Neural cell (in vitro differentiated cells): Measurements from ENCODE around the gene ADAMTS20. TPM values are rescaled to one million over a fixed set of nuclear protein-coding genes. Genes with fewer than 3 reads are reported as not detected.

Source experiments
- H2AFZ ChIP-seq: fragments of 200-600, 300-800 bp; sonication (generic), shearing (Covaris generic); 2 replicates; pipeline ENCODE4 v1.6.0; 2014; ENCODE audit warnings: low read depth, mild to moderate bottlenecking, antibody characterized with exemption, low read length, moderate library complexity
- H3F3A ChIP-seq: fragments of 200-600 bp; shearing (Covaris generic); 2 replicates; pipeline ENCODE4 v1.6.1; 2016; ENCODE audit warnings: mild to moderate bottlenecking, moderate library complexity, mixed read lengths, antibody characterized with exemption, low read length; ENCODE audit not compliant: insufficient read depth, poor library complexity, severe bottlenecking
- H3K27ac ChIP-seq: fragments of 200-600, 300-800 bp; sonication (generic), shearing (Covaris generic); 2 replicates; pipeline ENCODE4 v1.5.1; 2014; ENCODE audit warnings: mild to moderate bottlenecking, low read length, moderate library complexity
- H3K27me3 ChIP-seq: fragments of 300-800, 200-600 bp; sonication (generic), shearing (Covaris generic); 2 replicates; pipeline ENCODE4 v1.6.0; 2014; ENCODE audit warnings: mild to moderate bottlenecking, low read depth, low read length, moderate library complexity; ENCODE audit not compliant: insufficient read depth
- H3K36me3 ChIP-seq: fragments of 300-800, 200-600 bp; sonication (generic), shearing (Covaris generic); 2 replicates; pipeline ENCODE4 v1.5.1; 2014; ENCODE audit warnings: mild to moderate bottlenecking, antibody characterized with exemption, low read length, moderate library complexity; ENCODE audit not compliant: insufficient read depth
- H3K4me2 ChIP-seq: fragments of 300-800, 200-600 bp; sonication (generic), shearing (Covaris generic); 2 replicates; pipeline ENCODE4 v1.6.0; 2014; ENCODE audit warnings: mild to moderate bottlenecking, low read length
- H3K4me3 ChIP-seq: fragments of 300-800, 200-600 bp; sonication (generic), shearing (Covaris generic); 2 replicates; pipeline ENCODE4 v1.5.1; 2014; ENCODE audit warnings: mild to moderate bottlenecking, low read length, moderate library complexity
- H3K79me2 ChIP-seq: fragments of 200-600 bp; shearing (Covaris generic); replicated peaks from 2 replicates; pipeline ENCODE4 v1.6.0; 2014; ENCODE audit warnings: mild to moderate bottlenecking, low read length, moderate library complexity; ENCODE audit not compliant: insufficient read depth
- H3K9ac ChIP-seq: fragments of 300-800, 200-600 bp; sonication (generic), shearing (Covaris generic); 2 replicates; pipeline ENCODE4 v1.6.1; 2016; ENCODE audit warnings: mild to moderate bottlenecking, low read length, mixed read lengths
- H3K9me2 ChIP-seq: fragments of 200-600 bp; shearing (Covaris generic); 2 replicates; pipeline ENCODE4 v1.6.1; 2016; ENCODE audit warnings: mild to moderate bottlenecking, low read length, mixed read lengths; ENCODE audit not compliant: insufficient read depth
- H3K9me3 ChIP-seq: fragments of 200-600, 300-800 bp; sonication (generic), shearing (Covaris generic); 2 replicates; pipeline ENCODE4 v1.6.1; 2016; ENCODE audit warnings: mild to moderate bottlenecking, mixed run types, low read length, moderate library complexity, mixed read lengths
- H4K20me1 ChIP-seq: fragments of 200-600 bp; shearing (Covaris generic); 2 replicates; pipeline ENCODE4 v1.6.1; 2016; ENCODE audit warnings: mild to moderate bottlenecking, mixed run types; ENCODE audit not compliant: insufficient read depth
- EP300 ChIP-seq: fragments of 450-650 bp; conservative IDR thresholded peaks from 2 replicates; pipeline ENCODE4 v1.6.1; 2014; ENCODE audit warnings: antibody characterized with exemption, mild to moderate bottlenecking, moderate library complexity; ENCODE audit not compliant: poor library complexity, severe bottlenecking
- EZH2 ChIP-seq: fragments of 200-600, 300-800 bp; shearing (Covaris generic), sonication (generic); IDR thresholded peaks from 2 replicates; pipeline ENCODE4 v1.6.1; 2014; ENCODE audit warnings: antibody characterized with exemption, low read length, borderline replicate concordance, mild to moderate bottlenecking; ENCODE audit not compliant: insufficient read depth, poor library complexity, severe bottlenecking
- MXI1 ChIP-seq: fragments of 450-650 bp; conservative IDR thresholded peaks from 2 replicates; pipeline ENCODE4 v1.6.1; 2014; ENCODE audit warnings: antibody characterized with exemption, mild to moderate bottlenecking; ENCODE audit not compliant: poor library complexity, severe bottlenecking
- POLR2AphosphoS5 ChIP-seq: IDR thresholded peaks from 2 replicates; pipeline ENCODE4 v1.6.1; 2012
- RAD21 ChIP-seq: fragments of 450-650 bp; conservative IDR thresholded peaks from 2 replicates; pipeline ENCODE4 v1.6.1; 2014; ENCODE audit warnings: antibody characterized with exemption, mild to moderate bottlenecking, moderate library complexity
- REST ChIP-seq: IDR thresholded peaks from 2 replicates; pipeline ENCODE4 v1.6.1; 2012; ENCODE audit warnings: borderline replicate concordance
- SMC3 ChIP-seq: fragments of 450-650 bp; conservative IDR thresholded peaks from 2 replicates; pipeline ENCODE4 v1.6.1; 2014; ENCODE audit warnings: antibody characterized with exemption, mild to moderate bottlenecking, moderate library complexity; ENCODE audit not compliant: poor library complexity
- TAF1 ChIP-seq: IDR thresholded peaks from 2 replicates; pipeline ENCODE4 v1.6.1; 2012; ENCODE audit warnings: low read depth
- polyA plus RNA-seq: library from polyadenylated mRNA; depleted of rRNA; stranded (reverse); fragments of >200 nt; gene quantifications from 2 replicates; pipeline ENCODE4 v1.2.3, GENCODE V29; 2014
- TF ChIP-seq, protein P1 (sequence below): fragments of 450-650 bp; IDR thresholded peaks from 2 replicates; pipeline ENCODE4 v1.5.1; 2014; ENCODE audit warnings: antibody characterized with exemption, mild to moderate bottlenecking, moderate library complexity; ENCODE audit not compliant: poor library complexity, severe bottlenecking

Gene ADAMTS20
- polyA plus RNA-seq, 1 donor from 2014 or later, result 0.72 TPM

DNA sequence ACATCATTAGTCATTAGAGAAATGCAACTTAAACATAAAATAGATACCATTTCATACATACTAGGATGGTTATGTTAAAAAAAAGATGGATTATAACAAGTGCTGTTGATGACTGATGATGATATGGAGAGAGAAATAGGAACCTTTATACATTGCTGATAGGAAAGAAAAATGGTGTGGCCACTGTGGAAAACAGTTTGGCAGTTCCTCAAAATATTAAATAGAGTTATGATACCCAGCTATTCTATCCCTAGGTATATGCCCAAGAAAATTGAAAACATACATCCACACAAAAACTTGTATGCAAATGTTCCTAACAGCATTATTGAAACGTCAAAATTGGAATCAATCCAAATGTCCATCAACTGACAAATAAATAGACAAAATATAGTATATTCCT is 170.1 kb downstream of the ADAMTS20 start:
- Histone ChIP-seq H3K79me2 (no peaks in the 10 kb centered on the region), H3K4me3 (no peak overlapping the region), H2AFZ (no peak overlapping the region), H3K9me3 (no peaks in the 10 kb centered on the region), H3K4me2 (no peak overlapping the region), H3K36me3 (no peaks in the 10 kb centered on the region), H3K27me3 (no peaks in the 10 kb centered on the region), H4K20me1 (no peaks in the 10 kb centered on the region), H3K9ac (no peak overlapping the region), H3K27ac (no peak overlapping the region), H3K9me2 (no peaks in the 10 kb centered on the region), H3F3A (no peaks in the 10 kb centered on the region)
- no peak for TF ChIP-seq TAF1
- TF ChIP-seq SMC3, result no peak

DNA sequence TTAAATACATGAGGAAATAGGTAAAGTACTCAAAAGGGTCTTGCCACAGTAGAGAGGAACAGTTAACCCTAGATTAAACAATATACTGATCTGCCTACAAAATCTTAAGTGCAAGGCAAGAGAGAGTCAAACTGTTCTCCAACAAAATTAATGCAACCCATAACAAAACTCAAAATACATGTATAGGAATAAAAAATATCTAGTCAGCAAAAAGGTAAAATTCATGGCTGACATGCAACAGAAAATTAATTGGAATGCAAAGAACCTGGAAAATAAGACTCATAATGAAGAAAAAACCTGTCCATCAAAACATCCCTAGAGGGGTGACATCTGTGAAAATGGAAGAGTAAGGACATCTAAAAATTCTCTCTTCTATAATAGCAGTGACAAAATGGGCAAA is 173.6 kb downstream of the ADAMTS20 start:
- Histone ChIP-seq H2AFZ (no peak overlapping the region), H3K36me3 (no peaks in the 10 kb centered on the region)
- TF ChIP-seq SMC3, result no peak
- no peak for TF ChIP-seq EZH2
- no peak for TF ChIP-seq MXI1
- TF ChIP-seq, protein P1, sequence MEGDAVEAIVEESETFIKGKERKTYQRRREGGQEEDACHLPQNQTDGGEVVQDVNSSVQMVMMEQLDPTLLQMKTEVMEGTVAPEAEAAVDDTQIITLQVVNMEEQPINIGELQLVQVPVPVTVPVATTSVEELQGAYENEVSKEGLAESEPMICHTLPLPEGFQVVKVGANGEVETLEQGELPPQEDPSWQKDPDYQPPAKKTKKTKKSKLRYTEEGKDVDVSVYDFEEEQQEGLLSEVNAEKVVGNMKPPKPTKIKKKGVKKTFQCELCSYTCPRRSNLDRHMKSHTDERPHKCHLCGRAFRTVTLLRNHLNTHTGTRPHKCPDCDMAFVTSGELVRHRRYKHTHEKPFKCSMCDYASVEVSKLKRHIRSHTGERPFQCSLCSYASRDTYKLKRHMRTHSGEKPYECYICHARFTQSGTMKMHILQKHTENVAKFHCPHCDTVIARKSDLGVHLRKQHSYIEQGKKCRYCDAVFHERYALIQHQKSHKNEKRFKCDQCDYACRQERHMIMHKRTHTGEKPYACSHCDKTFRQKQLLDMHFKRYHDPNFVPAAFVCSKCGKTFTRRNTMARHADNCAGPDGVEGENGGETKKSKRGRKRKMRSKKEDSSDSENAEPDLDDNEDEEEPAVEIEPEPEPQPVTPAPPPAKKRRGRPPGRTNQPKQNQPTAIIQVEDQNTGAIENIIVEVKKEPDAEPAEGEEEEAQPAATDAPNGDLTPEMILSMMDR, result no peak
- TF ChIP-seq POLR2AphosphoS5, result no peak
- TF ChIP-seq REST, result no peak
- TF ChIP-seq RAD21, result no peak
- no peak for TF ChIP-seq EP300
- no peak for TF ChIP-seq TAF1

DNA sequence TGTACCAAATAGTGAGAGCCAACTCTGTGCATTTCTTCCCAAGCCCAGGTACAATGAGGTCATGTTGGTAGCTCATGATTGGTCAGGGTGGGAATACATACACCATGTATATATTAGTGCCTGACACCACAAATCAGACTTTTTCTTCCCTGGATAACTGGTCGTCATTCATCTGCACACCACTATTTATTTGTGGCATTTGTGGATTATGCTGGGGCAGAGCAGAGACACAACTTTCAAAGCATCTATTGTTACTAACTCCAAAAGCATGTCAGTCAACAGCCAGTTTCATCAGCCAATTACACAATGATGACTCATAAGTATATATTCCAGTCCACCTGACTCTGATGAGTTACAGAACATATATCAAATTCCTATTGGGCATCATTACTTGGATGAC is 181.7 kb downstream of the ADAMTS20 start:
- no peaks in the 10 kb centered on the region for H4K20me1 ChIP-seq
- no peaks in the 10 kb centered on the region for H3K36me3 ChIP-seq
- no peak for TF ChIP-seq TAF1
- TF ChIP-seq, protein P1, result no peak
- no peak for TF ChIP-seq EP300
- no peak for TF ChIP-seq POLR2AphosphoS5
- no peaks in the 10 kb centered on the region for H3F3A ChIP-seq
- H3K27me3 ChIP-seq, result no peaks in the 10 kb centered on the region
- no peak overlapping the region for H3K9ac ChIP-seq
- no peak overlapping the region for H3K27ac ChIP-seq
- no peak overlapping the region for H3K4me3 ChIP-seq
- no peaks in the 10 kb centered on the region for H3K79me2 ChIP-seq
- H3K9me3 ChIP-seq, result no peaks in the 10 kb centered on the region
- no peak overlapping the region for H3K4me2 ChIP-seq
- H2AFZ ChIP-seq, result no peak overlapping the region
- no peaks in the 10 kb centered on the region for H3K9me2 ChIP-seq

More for the DNA sequence above, 173.6 kb downstream of the ADAMTS20 start:
- no peaks in the 10 kb centered on the region for H3K27me3 ChIP-seq
- no peak overlapping the region for H3K4me2 ChIP-seq
- H3K9me2 ChIP-seq, result no peaks in the 10 kb centered on the region
- H3K27ac ChIP-seq, result no peak overlapping the region
- H3K4me3 ChIP-seq, result no peak overlapping the region
- no peaks in the 10 kb centered on the region for H4K20me1 ChIP-seq
- H3F3A ChIP-seq, result no peaks in the 10 kb centered on the region
- H3K9ac ChIP-seq, result no peak overlapping the region
- H3K9me3 ChIP-seq, result no peaks in the 10 kb centered on the region
- no peaks in the 10 kb centered on the region for H3K79me2 ChIP-seq
